NCI-H2171 treated with DMSO at 0.1 percent for 48 hours (cell line): ENCODE data around the gene TMEM245.
"Not testable (repeated sequence)": the region's sequence is repeated elsewhere in the genome, so short reads cannot be mapped to it uniquely, and the experiment has no call there.

ENCODE experiments used
- DNase-seq: peaks from one replicate; lab custom pipeline; 2025; lab: John Stamatoyannopoulos, UW

The TMEM245 gene

GRCh38 chr9:109132567-109133021 is 12.8 kb upstream of the TMEM245 start:
- no peak for DNase-seq

GRCh38 chr9:109129470-109130197 is 9.9 kb upstream of the TMEM245 start:
- DNase-seq, result no peak

GRCh38 chr9:109126671-109127070 is 6.9 kb upstream of the TMEM245 start:
- not testable (repeated sequence) for DNase-seq

- DNase-seq, result no peak
Observed at GRCh38 chr9:109124121-109124520, 4.4 kb upstream of the TMEM245 start.

DNA sequence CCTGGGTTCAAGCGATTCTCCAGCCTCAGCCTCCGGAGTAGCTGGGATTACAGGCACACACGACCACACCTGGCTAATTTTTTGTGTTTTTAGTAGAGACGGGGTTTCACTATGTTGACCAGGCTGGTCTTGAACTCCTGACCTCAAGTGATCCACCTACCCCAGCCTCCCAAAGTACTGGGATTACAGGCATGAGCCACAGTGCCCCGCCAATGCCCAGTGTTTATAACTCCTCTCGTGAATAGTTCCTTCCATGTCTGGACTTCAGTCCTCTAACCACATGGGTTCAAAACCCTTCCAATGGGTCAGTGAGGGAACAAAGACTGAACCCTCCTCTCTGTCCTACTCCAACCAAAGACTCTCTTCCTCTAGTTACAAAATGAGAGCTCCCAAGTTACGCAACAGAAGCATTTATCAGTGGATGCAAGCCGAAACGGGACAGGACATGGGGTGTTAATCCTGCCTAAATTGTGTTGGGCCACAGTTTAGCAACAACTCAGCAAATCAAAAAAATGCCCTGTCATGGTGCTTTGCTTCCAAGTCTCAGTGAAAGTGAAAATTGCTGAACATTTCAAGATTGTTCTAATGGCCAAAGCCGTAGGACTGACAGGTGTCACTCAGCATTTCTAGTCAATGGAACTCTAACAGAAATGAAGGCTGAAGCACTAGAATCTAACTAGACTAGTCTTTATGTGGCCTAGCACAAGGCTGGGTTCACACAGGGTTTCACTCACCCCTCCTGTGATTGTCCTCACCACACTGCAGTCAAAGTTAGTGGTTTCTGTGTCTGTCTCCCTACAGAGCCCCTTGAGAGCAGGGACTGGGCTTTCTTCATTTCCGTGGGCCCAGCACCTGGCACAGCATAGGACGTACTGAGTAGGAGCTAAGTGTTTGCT is 3.2 kb upstream of the TMEM245 start:
- no peak for DNase-seq

GRCh38 chr9:109121232-109121796 is 1.6 kb upstream of the TMEM245 start:
- DNase-seq, result no peak

DNA sequence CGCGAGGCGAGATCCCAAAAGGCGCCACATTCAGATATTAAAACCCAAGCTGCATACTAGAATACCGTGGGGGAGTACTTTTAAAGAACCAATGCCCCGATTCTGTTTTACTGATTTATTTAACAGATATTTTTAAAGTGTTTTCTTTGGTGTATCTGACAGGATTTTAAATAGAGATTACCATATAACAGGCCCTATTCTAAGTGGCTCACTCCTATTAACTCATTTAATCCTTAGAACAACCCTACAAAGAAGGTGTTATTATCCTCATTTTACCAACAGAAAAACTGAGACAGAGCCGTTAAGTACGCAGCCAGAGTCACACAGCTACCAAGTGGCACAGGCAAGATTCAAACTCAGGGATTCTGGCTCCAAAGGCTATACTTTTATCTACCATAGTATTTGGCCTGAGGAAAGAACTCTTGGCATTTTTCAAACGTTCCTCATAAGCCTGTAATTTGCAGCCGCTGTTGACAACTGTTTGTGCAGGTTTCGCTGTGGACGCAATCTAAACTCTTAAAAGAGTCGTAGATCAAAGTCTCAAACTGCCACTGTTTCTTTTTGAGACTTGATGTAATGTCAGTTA is 550 bp upstream of the TMEM245 start:
- DNase-seq, result no peak

- no peak for DNase-seq
Observed at GRCh38 chr9:109118808-109119438, 824 bp downstream of the TMEM245 start.

DNA sequence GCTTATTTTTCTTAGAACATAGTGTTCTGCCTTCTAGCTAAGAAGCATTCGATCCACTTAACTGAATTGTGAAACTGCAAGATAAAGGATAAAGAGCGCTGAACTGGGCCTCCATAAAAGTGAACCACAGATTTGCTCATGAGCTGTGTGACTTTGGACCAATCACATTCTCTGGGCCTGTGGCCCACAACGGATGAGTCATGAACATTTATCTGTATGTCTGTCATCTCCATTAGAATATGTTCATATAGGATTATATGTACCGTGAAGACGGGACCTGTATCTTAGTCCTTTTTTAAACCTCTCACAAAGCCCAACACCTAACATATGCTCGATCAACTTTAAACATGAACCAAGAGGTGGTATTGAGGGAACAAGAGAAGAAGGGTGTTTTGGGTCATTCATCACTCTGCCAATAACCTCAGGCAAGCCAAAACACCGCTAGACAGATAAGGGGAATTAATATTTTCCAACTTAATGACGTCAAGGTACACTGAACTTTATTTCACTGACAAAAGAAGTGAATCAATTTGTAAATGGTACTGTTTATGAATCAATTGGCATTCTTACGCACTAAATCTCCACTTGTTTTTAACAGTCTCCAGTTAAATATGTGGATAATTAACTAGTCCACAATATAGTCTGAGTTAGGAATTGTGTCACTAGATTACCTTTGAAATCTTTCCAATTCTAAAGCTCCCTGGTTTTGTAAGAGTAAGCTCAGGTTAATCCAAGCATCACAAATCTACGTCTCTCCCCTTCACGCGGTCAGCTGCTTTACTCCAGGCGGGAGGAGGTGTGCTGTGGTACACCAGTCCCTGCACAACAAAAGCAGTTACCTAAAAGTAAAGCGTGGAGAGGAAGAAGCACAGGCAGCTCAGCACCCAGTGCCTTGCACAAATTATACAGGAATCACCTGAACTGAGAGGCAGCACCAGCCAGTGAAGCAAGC is 1.6 kb downstream of the TMEM245 start:
- DNase-seq, result peak; percentile 19

- no peak for DNase-seq
Observed at GRCh38 chr9:109115931-109116526, 3.7 kb downstream of the TMEM245 start.

GRCh38 chr9:109114670-109115069 is 5.1 kb downstream of the TMEM245 start:
- no peak for DNase-seq

DNA sequence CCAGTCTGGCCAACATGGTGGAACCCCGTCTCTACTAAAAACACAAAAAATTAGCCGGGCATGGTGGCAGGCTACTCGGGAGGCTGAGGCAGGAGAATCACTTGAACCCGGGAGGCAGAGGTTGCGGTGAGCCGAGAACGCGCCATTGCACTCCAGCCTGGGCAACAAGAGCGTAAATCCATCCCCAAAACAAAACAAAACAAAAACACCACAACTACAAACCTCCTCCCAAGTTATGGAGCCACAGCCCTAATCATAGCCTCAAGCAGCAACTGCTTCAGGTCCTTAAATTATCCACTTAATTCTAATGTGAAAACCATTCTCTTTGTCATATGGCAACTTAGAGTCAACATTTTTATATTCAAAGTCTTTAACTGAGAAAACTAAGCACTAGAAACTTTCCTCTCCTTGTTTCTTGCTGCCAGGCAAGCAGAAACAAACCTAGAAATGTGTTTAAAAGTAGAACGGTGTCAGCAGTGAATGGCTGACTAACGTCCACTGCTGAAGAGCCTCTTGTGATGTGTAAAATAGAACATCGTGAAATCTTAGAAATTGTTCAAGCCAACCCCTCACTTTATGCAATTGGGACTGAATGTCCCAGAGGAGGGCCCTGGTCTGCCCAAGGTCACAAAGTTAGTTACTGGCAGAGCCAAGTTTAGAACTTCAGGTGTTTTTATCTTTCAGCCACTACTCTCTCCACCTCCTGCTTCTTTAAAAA is 5.7 kb downstream of the TMEM245 start:
- no peak for DNase-seq

DNA sequence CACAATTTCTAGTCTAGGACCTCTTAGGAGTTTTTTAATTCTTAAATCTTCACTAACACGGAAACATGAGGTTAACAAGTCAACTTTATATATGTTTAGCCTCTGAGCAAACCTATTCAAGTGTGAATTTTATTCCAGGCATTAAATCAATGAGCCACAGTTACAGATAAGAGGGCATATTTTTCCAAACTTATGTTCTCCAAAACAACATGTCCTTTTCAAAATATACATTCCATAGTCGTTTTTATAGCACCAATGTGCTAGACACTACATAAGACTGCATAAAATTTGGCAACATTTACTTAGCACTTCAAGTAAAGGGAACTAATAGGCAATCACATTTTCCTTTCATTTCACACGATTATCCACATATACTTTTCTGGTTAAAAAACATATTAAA is 6.5 kb downstream of the TMEM245 start:
- no peak for DNase-seq

DNA sequence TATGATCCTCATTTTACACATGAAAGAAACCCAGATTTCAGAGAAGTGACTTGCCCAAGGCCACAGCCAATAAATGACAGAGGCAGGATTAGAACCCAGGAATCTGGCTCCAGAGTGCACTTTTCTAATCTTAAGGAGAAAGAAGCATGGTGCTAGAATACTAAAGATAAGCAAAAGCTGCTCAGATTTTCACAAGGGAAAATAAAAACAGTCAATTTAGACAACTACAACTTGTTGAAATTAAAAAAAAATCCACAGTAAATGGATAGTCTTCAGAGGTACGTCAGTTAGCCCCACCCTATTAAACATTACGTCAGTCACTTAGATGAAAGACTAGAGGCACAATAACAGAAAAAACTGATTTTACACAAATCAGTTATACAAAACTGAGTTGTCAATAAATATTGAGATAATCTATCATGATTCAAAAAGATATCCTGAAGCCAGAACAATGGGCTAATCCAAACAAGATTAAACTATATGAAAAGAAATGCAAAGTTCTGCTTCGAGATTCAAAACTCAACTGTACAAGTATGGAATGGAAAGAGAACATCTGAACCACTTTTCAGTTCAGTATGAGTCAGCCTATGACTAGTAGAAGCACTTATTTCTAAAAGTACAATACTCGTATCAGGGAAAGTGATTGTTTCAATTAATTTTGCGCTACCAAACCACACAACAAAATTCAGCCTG is 9.3 kb downstream of the TMEM245 start:
- no peak for DNase-seq

DNA sequence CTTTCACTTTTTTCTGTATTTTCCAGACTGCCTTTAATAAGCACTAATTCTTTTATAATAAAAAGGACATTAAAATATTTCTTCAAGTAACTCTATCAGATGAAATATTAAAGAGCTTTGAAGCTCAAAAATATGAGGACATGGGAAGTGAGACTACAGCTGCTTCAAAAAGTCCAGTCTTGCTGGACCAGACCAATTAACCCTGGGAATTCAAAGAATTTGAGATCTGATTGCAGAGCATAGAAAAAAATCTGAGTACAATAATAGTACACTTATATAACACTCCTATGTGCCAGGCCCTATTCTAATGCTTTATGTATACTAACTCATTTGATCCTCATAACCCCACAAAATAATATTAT is 9.8 kb downstream of the TMEM245 start:
- no peak for DNase-seq

DNA sequence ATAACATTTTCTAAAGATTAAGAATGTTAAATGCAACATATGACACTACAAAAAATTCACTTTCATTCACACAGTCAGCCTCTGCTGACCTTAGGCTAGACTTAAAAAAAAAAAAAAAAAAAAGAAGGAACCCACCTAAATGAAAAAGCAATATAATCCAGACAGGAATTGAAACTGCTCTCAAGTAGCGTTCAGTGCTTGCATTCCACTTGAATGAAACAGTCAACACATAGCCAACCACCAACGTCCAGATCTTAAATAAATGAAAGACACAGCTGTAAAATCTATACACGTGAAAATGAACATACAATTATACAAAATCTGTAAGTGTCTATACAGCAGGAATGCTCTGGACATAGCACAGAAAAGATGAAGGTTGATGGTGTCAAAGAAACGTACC is 11.4 kb downstream of the TMEM245 start:
- DNase-seq, result no peak

- no peak for DNase-seq
Observed at GRCh38 chr9:109107402-109108240, 12.1 kb downstream of the TMEM245 start.

DNA sequence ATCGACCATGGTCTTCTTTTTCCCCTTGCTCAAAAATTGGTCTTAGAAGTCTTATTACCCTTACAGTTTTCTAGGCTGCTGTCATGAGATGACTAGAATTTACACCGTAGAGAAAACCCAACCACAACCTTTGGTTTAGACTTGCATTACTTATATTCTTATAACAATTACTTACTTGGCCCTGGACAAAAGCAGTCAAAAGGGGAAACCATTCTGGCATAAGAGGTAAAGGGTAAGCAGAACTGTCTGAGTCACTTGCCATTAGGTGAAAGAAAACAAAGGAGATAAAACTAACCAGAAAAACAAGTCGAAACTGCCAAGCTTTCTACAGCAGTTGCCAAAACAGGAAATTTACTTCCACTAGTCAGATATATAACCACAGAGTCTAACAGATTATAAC is 17.9 kb downstream of the TMEM245 start:
- no peak for DNase-seq
